ENCODE data around the gene MRC2. TPM values are rescaled to one million over a fixed set of nuclear protein-coding genes. Genes with fewer than 3 reads are reported as not detected.

Gene MRC2
- total RNA-seq, 1 donor = 336 TPM

DNA sequence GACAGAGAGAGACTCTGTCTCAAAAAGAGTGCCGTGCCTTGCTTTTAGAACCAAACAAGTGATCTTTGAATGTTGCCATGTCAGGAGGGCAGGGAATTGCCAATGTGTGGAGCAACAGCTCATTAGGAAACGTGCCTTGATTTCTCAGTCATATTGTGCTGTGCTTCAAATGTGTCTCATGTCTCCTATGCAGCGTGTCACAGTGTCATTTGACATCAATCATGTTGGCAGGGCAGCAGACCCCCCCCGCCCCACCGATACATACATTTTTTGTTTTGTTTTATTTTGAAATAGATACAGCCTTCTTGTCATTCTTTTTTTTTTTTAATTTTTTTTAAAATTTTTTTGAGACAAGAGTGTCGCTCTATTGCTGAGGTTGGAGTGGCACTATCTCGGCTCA is 22.1 kb downstream of the MRC2 start:
- no peak for DNase-seq (ENCODE audit: low read depth)
- no peak overlapping the region for H3K4me3 ChIP-seq (ENCODE audit: low read depth, low read length)
- TF ChIP-seq, protein P1, sequence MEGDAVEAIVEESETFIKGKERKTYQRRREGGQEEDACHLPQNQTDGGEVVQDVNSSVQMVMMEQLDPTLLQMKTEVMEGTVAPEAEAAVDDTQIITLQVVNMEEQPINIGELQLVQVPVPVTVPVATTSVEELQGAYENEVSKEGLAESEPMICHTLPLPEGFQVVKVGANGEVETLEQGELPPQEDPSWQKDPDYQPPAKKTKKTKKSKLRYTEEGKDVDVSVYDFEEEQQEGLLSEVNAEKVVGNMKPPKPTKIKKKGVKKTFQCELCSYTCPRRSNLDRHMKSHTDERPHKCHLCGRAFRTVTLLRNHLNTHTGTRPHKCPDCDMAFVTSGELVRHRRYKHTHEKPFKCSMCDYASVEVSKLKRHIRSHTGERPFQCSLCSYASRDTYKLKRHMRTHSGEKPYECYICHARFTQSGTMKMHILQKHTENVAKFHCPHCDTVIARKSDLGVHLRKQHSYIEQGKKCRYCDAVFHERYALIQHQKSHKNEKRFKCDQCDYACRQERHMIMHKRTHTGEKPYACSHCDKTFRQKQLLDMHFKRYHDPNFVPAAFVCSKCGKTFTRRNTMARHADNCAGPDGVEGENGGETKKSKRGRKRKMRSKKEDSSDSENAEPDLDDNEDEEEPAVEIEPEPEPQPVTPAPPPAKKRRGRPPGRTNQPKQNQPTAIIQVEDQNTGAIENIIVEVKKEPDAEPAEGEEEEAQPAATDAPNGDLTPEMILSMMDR (IDR thresholded peaks at IDR 0.05; ENCODE audit: insufficient read depth, low read depth, low read length) = no peak

DNA sequence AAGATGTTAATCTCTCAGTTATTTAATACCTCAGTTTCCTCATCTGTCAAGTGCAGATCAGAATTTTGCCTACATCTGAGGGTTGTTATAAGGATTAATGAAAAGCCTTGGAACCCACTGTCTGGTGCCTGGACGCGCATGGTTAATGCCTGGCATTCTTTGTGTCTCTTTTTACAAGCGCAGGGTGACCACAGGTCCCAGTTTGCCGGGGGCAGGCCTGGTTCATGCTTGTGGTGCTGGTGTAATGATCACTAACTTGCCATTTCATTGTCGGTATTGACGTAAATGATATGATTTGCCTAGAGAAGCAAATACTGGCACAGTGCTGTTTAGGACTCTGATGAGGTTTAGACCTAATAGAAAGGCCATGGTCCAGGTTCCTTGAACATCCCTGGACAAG is 23.1 kb downstream of the MRC2 start:
- TF ChIP-seq, protein P1 (IDR thresholded peaks at IDR 0.05; ENCODE audit: insufficient read depth, low read depth, low read length) = no peak
- DNase-seq (ENCODE audit: low read depth) = no peak

DNA sequence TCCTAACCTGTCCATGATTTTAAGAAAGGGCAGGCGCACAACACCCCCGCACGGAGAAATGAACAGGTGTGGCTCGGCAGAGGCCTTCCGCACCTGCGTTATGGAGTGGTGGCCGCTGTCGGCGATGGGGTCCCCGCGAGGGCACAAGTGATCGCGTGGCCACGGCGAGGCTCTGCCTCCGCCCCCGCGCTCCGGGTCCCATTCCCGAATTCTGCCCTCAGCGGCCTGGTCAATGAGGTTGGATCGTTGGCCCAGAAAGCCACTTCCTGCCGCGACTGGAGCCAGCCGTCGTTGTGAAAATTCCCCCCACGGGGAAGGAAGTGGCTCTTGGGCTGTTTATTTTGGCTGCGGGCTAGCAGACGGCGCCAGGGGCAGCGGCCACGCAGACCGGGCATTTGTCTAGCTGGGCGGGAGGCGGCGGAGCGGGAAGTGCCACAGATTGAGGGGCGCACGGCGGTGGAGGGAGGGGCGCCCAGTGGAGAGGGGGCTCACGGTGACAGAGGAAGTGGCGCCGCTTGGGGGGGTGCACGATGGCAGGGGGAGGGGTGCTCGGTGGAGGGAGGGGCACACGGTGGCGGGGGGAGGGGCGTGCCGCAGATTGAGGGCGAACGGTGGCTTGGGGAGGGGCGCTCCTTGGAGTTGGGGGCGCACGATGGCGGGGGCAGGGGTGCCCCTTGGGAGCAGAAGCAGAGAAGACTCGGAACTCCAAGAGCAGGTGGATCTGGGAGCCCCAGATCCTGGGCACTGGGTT is 25.0 kb downstream of the MRC2 start:
- peak; percentile 82 for DNase-seq (ENCODE audit: low read depth)
- H3K4me3 ChIP-seq (ENCODE audit: low read depth, low read length) = peak overlapping the region; percentile 48
- TF ChIP-seq, protein P1 (IDR thresholded peaks at IDR 0.05; ENCODE audit: insufficient read depth, low read depth, low read length) = no peak

More for the DNA sequence above, 23.1 kb downstream of the MRC2 start:
- no peak overlapping the region for H3K4me3 ChIP-seq (ENCODE audit: low read depth, low read length)

DNA sequence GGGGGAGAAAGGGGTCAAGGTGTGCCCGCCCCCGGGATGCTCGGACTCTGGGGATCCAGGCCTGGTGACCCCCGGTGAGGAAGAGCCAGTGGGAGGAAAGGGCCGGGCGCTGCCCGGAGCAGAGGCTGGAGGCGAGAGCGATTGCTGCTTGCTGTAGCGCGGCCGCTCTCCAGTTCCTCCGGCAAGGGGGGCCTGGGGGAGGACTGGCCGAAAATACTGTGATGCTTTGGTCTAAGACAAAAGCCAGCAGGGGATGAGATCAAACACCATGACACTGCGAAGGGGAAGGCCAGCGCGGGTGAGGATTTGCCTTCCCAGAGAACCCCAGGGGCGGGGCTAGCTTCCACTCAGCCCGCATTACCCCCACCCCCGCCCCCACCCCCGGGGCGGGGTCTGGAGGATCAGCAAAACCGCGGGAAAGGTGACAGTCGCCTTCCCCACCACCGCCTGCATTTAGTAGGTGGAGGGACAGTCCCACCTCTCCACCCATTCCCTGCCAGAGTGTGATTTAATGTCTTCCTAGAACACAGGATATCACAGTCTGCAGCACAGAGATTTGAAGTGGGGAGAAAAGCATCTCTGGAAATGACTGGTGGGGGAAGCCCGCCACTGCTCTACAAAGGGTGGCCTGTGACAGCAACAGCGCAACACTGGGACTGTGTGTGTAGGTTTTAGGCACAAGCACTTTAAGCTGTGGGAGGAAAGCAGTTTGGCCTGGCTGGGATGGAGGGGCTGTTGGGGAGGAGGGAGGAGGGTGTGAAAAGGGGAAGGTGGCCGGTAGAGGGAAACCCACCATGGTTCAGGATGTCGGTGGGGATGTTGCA is 25.7 kb downstream of the MRC2 start:
- TF ChIP-seq, protein P1 (IDR thresholded peaks at IDR 0.05; ENCODE audit: insufficient read depth, low read depth, low read length) = no peak
- peak; percentile 74 for DNase-seq (ENCODE audit: low read depth)
- peak overlapping the region; percentile 48 for H3K4me3 ChIP-seq (ENCODE audit: low read depth, low read length)

DNA sequence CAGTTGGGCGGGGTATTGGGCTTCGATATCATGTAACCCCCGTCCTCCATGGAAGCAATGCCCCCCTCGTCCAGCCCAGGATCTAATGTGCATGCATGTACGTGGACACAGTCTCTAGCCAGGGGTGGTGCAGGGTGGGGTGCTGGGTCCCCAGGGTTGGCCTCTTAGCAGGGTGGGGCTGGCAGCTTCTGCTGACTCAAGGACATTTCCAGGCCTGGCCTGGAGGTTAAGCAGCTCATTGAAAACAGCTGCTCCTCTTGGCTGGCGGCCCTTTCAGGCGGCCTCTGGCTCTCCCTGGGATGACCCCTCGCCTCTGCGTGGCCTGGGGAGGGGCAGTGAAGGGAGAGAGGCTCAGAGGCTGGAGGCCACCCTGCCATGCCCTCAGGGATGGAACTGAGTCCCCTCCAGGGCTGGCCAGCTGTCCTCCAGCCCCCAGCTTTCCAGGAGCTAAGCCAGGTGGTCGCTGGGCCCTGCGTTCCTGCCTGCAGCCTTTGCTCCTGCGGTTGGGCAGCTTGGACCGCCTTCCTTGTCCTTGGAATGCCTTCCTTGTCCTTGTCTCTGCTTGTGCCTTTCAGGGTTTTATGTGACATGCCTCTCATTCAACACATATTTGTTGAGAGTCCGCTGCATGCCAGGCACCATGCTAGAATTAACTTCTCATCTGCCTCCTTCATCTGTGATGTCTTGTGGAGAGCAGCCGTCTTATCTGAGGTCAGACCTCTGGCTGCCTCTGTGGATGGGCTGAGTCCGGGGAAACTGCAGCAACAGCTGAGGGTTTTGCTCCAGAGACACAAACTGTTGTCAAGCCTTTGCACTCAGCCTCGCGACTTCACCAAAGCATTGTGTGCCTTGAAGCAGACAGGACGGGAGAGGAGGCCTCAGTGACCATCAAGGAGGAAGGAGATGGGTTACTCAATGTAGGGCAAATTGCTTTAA is 26.6 kb downstream of the MRC2 start:
- peak overlapping the region; percentile 1 for H3K4me3 ChIP-seq (ENCODE audit: low read depth, low read length)
- TF ChIP-seq, protein P1 (IDR thresholded peaks at IDR 0.05; ENCODE audit: insufficient read depth, low read depth, low read length) = no peak
- DNase-seq (ENCODE audit: low read depth) = peak; percentile 93

DNA sequence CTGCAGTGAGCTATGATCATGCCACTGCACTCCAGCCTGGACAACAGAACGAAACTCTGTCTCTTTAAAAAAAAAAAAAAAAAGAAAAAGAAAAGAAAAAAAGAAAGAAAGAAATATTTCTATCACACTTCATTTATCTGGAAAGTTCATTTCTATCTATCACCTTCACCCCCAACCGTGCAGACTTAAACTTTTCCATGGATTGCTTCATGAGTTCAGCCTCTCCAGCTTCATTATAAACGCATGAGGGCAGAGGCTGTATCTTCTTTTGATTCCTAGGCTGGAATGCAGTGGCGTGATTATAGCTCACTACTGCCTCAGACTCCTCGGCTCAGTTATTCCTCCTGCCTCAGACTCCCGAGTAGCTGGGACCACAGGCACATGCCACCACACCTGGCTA is 28.2 kb downstream of the MRC2 start:
- no peak overlapping the region for H3K4me3 ChIP-seq (ENCODE audit: low read depth, low read length)
- DNase-seq (ENCODE audit: low read depth) = no peak
- TF ChIP-seq, protein P1 (IDR thresholded peaks at IDR 0.05; ENCODE audit: insufficient read depth, low read depth, low read length) = no peak
